ENCODE measurements around the gene MISP.
A peak's percentile ranks its signal among the peaks of the same experiment; 100 is the strongest.
"Not testable (repeated sequence)": the region's sequence is repeated elsewhere in the genome, so short reads cannot be mapped to it uniquely, and the experiment has no call there.

Gene MISP

GRCh38 chr19:725461-726089 lies 25.3 kb upstream of the MISP start:
- no peak for DNase-seq

GRCh38 chr19:726993-727956 lies 23.6 kb upstream of the MISP start:
- no peak for DNase-seq

GRCh38 chr19:728011-728410 lies 22.9 kb upstream of the MISP start:
- DNase-seq = no peak

- DNase-seq = not testable (repeated sequence)
These were observed 21.3 kb upstream of the MISP start for GRCh38 chr19:729564-729963.

- DNase-seq = no peak
These were observed 20.8 kb upstream of the MISP start for GRCh38 chr19:729965-730668.

- DNase-seq = no peak
These were observed 19.9 kb upstream of the MISP start for GRCh38 chr19:731000-731399.

GRCh38 chr19:732148-733069 lies 18.5 kb upstream of the MISP start:
- no peak for DNase-seq

- DNase-seq = no peak
These were observed 16.2 kb upstream of the MISP start for GRCh38 chr19:734716-735115.

- no peak for DNase-seq
These were observed 14.8 kb upstream of the MISP start for GRCh38 chr19:736125-736524.

GRCh38 chr19:737591-738093 lies 13.3 kb upstream of the MISP start:
- peak in 3 of 4 experiments; percentile 19 to 46 (median 24) for DNase-seq

GRCh38 chr19:738509-739128 lies 12.3 kb upstream of the MISP start:
- DNase-seq = no peak

- DNase-seq = no peak
These were observed 10.8 kb upstream of the MISP start for GRCh38 chr19:739998-740715.

- not testable (repeated sequence) for DNase-seq
These were observed 10.0 kb upstream of the MISP start for GRCh38 chr19:740816-741505.

- DNase-seq = no peak
These were observed 9.3 kb upstream of the MISP start for GRCh38 chr19:741506-742131.

- DNase-seq = no peak
These were observed 8.3 kb upstream of the MISP start for GRCh38 chr19:742540-743075.

GRCh38 chr19:743168-743687 lies 7.7 kb upstream of the MISP start:
- no peak for DNase-seq

- not testable (repeated sequence) for DNase-seq
These were observed 5.8 kb upstream of the MISP start for GRCh38 chr19:745138-745537.

- DNase-seq = no peak
These were observed 4.6 kb upstream of the MISP start for GRCh38 chr19:746208-746819.

GRCh38 chr19:746956-747355 lies 4.0 kb upstream of the MISP start:
- no peak for DNase-seq
